HepG2 (cell line): Measurements from ENCODE around the gene ANKRD13D. TPM values are rescaled to one million over a fixed set of nuclear protein-coding genes. Genes with fewer than 3 reads are reported as not detected.
A peak's percentile ranks its signal among the peaks of the same experiment; 100 is the strongest.

Experiments
- ATF4 ChIP-seq, 2 experiments: fragments of 450-650 bp in 1 of 2; sonication (generic) in 1 of 2; formaldehyde crosslinking; IDR thresholded peaks; 2 replicates each; pipeline versions ENCODE4 v1.5.0 to v1.8.0; 2020 to 2022; ENCODE audit warnings: mild to moderate bottlenecking in 1 of 2, missing genetic modification reagents in 1 of 2
- CAMTA2 ChIP-seq: sonication (generic); formaldehyde crosslinking; IDR thresholded peaks from 2 replicates; pipeline ENCODE4 v1.4.0; 2020; ENCODE audit warnings: mild to moderate bottlenecking, missing genetic modification reagents, borderline replicate concordance
- ELF3 ChIP-seq: IDR thresholded peaks from 2 replicates; pipeline ENCODE4 v1.6.1; 2016; ENCODE audit warnings: missing genetic modification reagents, missing compliant biosample characterization
- HMG20B ChIP-seq: conservative IDR thresholded peaks from 2 replicates; pipeline ENCODE4 v1.6.1; 2016; ENCODE audit warnings: missing genetic modification reagents, missing compliant biosample characterization
- KLF11 ChIP-seq: IDR thresholded peaks from 2 replicates; pipeline ENCODE4 v1.6.1; 2016; ENCODE audit warnings: missing compliant biosample characterization
- NCOA2 ChIP-seq: sonication (generic); formaldehyde crosslinking; IDR thresholded peaks from 2 replicates; pipeline ENCODE4 v1.8.0; 2022; ENCODE audit warnings: inconsistent platforms
- RELA ChIP-seq: sonication (generic); formaldehyde crosslinking; IDR thresholded peaks from 2 replicates; pipeline ENCODE4 v1.4.0; 2020; ENCODE audit warnings: missing genetic modification reagents
- ZNF160 ChIP-seq: sonication (generic); formaldehyde crosslinking; IDR thresholded peaks from 2 replicates; pipeline ENCODE4 v1.8.0; 2022; ENCODE audit warnings: mild to moderate bottlenecking, inconsistent platforms, missing genetic modification reagents
- ZNF230 ChIP-seq: sonication (generic); formaldehyde crosslinking; IDR thresholded peaks from 2 replicates; pipeline ENCODE4 v1.4.0; 2020; ENCODE audit warnings: mild to moderate bottlenecking, missing genetic modification reagents
- ZNF775 ChIP-seq: sonication (generic); formaldehyde crosslinking; IDR thresholded peaks from 2 replicates; pipeline ENCODE4 v1.4.0; 2020; ENCODE audit warnings: missing genetic modification reagents, mild to moderate bottlenecking, moderate library complexity, borderline replicate concordance
- polyA plus RNA-seq, 8 experiments: library from polyadenylated mRNA; depleted of rRNA in 3 of 8; stranded (reverse) in 7 of 8; unstranded in 1 of 8; fragments of >200 nt; fragmentation: Illumina TruSeq in 4 of 8; extraction: Trizol in 4 of 8; gene quantifications; 2 replicates each; pipeline versions ENCODE4 v1.2.1 to v1.2.3, GENCODE V29; 2011 to 2016; ENCODE audit warnings: low read depth in 4 of 8, missing spikeins in 1 of 8, mixed read lengths in 1 of 8; ENCODE audit not compliant: insufficient read depth in 1 of 8
- total RNA-seq, 5 experiments: library from RNA; depleted of rRNA; stranded (reverse); fragments of >200 nt; fragmentation: Illumina TruSeq; extraction: Trizol; gene quantifications; 2 replicates each; pipeline ENCODE4 v1.2.3, GENCODE V29; 2016; ENCODE audit warnings: low read depth in 1 of 5
- TF ChIP-seq, protein P1 (sequence below): sonication (generic); formaldehyde crosslinking; IDR thresholded peaks from 2 replicates; pipeline ENCODE4 v1.5.0; 2020; ENCODE audit warnings: mild to moderate bottlenecking, missing genetic modification reagents
- TF ChIP-seq, protein P2 (sequence below): sonication (generic); formaldehyde crosslinking; IDR thresholded peaks from 2 replicates; pipeline ENCODE4 v1.4.0; 2020; ENCODE audit warnings: missing genetic modification reagents
- TF ChIP-seq, protein P3 (sequence below): sonication (generic); formaldehyde crosslinking; conservative IDR thresholded peaks from 2 replicates; pipeline ENCODE4 v1.4.0; 2020; ENCODE audit warnings: missing genetic modification reagents
- TF ChIP-seq, protein P4 (sequence below): sonication (generic); formaldehyde crosslinking; IDR thresholded peaks from 2 replicates; pipeline ENCODE4 v1.4.0; 2020; ENCODE audit warnings: mild to moderate bottlenecking, missing genetic modification reagents

The ANKRD13D gene
- total and polyA plus RNA-seq, 2 of the 13 experiments (the other 11 are each of a cell fraction or from before 2014, with no cell fraction given), result 18.6 to 27.3 TPM

DNA sequence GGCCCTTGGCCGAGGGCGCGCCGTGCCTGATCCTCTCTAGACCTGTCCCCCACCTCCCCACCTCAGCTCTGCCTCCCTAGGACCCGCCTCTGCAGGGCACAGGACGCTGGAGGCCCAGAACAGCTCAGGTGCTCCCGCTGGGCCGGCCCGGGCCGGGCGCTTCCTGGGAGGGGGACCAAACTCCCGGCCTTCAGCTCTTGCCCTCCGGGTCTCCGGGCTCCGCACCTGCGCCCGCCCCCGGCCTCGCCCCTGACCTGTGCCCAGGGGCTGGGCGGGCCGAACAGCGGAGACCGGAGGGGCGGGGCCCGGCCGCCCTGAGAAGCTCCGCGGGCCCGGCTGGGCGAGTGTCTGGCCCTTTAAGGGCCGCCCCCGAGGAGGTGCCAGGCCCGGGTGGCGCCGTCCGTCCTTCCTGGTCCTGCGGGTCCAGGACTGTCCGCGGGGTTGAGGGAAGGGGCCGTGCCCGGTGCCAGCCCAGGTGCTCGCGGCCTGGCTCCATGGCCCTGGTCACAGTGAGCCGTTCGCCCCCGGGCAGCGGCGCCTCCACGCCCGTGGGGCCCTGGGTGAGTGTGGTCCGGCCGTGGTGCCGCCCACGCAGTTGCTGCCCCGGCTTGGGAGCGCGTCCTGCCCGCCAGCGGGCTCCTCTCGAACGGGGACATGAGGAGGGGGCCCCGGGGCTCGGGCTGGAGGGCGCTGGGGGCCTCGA is 14.2 kb downstream of the ANKRD13D start, which contains the start of gene SSH3 (continued):
- no peak for TF ChIP-seq KLF11
- TF ChIP-seq ATF4 (CRISPR knock-in tag; IDR thresholded peaks at IDR 0.05), result no peak
- no peak for TF ChIP-seq ZNF775
- no peak for TF ChIP-seq RELA (CRISPR knock-in tag)
- no peak for TF ChIP-seq ZNF160 (CRISPR knock-in tag)
- no peak for TF ChIP-seq ZNF230 (CRISPR knock-in tag)
- TF ChIP-seq HMG20B (CRISPR knock-in tag), result no peak
- no peak; the same call in 1 of the 2 replicates for TF ChIP-seq CAMTA2 (CRISPR knock-in tag)
- 0 out of 2 replicates have a peak, but pooled peaks have one; percentile 37 for TF ChIP-seq ELF3 (CRISPR knock-in tag)
- TF ChIP-seq, protein P1, sequence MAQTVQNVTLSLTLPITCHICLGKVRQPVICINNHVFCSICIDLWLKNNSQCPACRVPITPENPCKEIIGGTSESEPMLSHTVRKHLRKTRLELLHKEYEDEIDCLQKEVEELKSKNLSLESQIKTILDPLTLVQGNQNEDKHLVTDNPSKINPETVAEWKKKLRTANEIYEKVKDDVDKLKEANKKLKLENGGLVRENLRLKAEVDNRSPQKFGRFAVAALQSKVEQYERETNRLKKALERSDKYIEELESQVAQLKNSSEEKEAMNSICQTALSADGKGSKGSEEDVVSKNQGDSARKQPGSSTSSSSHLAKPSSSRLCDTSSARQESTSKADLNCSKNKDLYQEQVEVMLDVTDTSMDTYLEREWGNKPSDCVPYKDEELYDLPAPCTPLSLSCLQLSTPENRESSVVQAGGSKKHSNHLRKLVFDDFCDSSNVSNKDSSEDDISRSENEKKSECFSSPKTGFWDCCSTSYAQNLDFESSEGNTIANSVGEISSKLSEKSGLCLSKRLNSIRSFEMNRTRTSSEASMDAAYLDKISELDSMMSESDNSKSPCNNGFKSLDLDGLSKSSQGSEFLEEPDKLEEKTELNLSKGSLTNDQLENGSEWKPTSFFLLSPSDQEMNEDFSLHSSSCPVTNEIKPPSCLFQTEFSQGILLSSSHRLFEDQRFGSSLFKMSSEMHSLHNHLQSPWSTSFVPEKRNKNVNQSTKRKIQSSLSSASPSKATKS (CRISPR knock-in tag), result no peak
- TF ChIP-seq, protein P2, sequence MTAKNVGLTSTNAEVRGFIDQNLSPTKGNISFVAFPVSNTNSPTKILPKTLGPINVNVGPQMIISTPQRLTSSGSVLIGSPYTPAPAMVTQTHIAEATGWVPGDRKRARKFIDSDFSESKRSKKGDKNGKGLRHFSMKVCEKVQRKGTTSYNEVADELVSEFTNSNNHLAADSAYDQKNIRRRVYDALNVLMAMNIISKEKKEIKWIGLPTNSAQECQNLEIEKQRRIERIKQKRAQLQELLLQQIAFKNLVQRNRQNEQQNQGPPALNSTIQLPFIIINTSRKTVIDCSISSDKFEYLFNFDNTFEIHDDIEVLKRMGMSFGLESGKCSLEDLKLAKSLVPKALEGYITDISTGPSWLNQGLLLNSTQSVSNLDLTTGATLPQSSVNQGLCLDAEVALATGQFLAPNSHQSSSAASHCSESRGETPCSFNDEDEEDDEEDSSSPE (CRISPR knock-in tag), result 0 out of 2 replicates have a peak, but pooled peaks have one; percentile 41
- TF ChIP-seq, protein P3, sequence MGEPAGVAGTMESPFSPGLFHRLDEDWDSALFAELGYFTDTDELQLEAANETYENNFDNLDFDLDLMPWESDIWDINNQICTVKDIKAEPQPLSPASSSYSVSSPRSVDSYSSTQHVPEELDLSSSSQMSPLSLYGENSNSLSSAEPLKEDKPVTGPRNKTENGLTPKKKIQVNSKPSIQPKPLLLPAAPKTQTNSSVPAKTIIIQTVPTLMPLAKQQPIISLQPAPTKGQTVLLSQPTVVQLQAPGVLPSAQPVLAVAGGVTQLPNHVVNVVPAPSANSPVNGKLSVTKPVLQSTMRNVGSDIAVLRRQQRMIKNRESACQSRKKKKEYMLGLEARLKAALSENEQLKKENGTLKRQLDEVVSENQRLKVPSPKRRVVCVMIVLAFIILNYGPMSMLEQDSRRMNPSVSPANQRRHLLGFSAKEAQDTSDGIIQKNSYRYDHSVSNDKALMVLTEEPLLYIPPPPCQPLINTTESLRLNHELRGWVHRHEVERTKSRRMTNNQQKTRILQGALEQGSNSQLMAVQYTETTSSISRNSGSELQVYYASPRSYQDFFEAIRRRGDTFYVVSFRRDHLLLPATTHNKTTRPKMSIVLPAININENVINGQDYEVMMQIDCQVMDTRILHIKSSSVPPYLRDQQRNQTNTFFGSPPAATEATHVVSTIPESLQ, result no peak
- no peak for TF ChIP-seq NCOA2 (CRISPR knock-in tag)
- TF ChIP-seq, protein P4, sequence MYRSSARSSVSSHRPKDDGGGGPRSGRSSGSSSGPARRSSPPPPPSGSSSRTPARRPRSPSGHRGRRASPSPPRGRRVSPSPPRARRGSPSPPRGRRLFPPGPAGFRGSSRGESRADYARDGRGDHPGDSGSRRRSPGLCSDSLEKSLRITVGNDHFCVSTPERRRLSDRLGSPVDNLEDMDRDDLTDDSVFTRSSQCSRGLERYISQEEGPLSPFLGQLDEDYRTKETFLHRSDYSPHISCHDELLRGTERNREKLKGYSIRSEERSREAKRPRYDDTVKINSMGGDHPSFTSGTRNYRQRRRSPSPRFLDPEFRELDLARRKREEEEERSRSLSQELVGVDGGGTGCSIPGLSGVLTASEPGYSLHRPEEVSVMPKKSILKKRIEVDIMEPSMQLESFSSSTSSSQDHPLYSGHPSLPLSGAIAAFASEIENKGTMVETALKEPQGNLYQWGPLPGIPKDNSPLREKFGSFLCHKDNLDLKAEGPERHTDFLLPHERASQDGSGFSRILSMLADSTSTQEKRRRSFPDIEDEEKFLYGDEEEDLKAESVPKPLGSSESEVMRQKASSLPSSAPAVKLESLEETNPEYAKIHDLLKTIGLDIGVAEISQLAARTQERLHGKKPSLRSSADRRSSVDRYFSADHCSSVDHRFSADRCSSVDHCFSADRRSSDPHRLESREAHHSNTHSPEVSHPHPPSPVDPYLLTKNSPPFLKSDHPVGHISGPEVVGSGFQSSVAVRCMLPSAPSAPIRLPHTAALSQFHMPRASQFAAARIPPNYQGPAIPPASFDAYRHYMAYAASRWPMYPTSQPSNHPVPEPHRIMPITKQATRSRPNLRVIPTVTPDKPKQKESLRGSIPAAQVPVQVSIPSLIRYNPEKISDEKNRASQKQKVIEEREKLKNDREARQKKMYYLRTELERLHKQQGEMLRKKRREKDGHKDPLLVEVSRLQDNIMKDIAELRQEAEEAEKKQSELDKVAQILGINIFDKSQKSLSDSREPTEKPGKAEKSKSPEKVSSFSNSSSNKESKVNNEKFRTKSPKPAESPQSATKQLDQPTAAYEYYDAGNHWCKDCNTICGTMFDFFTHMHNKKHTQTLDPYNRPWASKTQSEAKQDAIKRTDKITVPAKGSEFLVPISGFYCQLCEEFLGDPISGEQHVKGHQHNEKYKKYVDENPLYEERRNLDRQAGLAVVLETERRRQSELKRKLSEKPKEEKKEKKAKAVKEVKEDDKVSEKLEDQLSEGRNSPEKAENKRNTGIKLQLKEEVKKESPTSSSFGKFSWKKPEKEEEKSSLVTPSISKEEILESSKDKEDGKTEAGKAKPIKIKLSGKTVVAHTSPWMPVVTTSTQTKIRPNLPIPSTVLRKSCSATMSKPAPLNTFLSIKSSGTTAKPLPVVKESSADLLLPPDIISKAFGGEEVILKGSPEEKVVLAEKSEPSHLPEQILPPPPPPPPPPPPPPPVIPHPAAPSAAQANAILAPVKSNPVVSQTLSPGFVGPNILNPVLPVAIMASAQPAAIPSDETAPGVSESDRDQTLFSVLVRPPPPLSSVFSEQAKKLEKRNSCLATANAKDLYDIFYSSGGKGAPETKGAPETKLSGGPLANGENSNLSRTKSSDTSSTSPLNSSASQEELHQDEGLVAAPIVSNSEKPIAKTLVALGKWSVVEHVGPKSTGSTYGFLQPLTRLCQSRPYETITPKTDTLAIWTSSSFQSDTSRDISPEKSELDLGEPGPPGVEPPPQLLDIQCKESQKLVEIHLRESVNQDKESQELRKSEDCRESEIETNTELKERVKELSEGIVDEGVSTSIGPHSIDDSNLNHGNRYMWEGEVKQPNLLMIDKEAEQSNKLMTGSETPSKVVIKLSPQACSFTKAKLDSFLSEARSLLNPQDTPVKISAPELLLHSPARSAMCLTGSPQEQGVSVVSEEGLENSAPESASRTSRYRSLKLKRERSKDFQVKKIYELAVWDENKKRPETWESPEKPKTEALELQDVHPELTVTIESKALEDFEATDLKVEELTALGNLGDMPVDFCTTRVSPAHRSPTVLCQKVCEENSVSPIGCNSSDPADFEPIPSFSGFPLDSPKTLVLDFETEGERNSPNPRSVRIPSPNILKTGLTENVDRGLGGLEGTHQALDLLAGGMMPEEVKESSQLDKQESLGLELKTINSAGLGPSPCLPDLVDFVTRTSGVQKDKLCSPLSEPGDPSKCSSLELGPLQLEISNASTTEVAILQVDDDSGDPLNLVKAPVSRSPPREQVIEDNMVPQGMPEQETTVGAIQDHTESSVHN (CRISPR knock-in tag), result no peak
